Measurements from ENCODE around the gene MYO16.
A peak's percentile ranks its signal among the peaks of the same experiment; 100 is the strongest.
"Not testable (repeated sequence)": the region's sequence is repeated elsewhere in the genome, so short reads cannot be mapped to it uniquely, and the experiment has no call there.

Gene MYO16

DNA sequence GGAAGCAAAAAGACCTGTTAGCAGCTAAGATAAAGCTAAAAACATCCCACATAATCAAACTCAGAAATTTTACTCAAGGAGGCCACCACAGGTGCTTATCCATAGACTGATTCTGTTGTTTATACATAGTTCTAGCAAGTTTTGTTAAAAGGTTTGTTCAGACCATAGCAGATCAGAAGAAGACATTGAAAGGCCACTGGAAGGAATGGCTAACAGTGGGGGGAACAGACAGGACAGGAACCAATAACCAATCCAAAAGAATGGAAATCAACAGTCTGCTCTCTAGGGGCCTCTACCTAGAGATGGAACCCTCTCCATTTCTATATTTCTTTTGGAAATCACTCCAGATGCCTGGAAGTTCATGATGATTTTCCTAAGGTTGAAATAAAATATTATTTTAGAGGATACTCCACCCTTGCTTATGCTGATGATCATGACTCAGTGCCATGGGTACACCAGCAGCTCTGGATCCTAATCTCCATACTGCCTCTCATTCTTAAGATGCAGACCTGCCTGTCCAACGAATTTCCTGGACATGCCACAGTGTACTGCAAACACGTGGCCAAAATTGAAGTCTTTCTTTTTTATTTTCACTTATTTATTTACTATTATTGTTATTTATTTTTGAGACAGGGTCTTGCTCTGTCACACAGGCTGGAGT is 260.0 kb downstream of the MYO16 start:
- Mint-ChIP-seq H3K27me3 (no peaks in the 10 kb centered on the region), H3K4me1 (no peaks in the 10 kb centered on the region), H3K9me3 (no peaks in the 10 kb centered on the region), H3K27ac (no peak overlapping the region), H3K4me3 (no peak overlapping the region), H3K36me3 (ENCODE audit: low read depth) (no peaks in the 10 kb centered on the region)
- no peak for ATAC-seq
- DNase-seq = no peak

DNA sequence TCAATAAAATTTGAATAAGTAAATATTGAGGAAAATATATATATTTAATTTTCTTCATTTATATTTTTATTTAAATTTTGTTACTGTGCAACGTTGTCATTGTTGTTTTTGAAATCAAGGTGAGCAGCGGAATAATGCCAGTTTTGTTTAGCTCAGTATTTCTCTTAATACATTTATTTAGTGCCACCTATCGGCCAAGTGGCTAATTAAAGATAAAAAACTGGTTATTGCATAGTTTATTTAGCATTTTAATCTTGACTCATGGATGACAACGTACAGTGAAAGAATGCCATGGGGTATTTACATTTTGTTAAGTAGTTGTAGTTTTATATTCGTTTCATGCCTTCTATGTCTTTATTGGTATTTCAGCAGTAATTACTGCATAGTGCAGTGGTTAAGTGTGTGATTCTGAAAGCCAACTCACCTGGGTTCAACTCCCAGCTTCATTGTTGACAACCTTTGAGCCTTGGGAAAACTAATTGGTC is 265.9 kb downstream of the MYO16 start:
- no peak overlapping the region for H3K4me3 Mint-ChIP-seq
- ATAC-seq (no peak), DNase-seq (no peak)
- H3K27ac Mint-ChIP-seq = no peak overlapping the region
- peaks cover 5% of the 10 kb centered on the region for H3K4me1 Mint-ChIP-seq
- no peaks in the 10 kb centered on the region for H3K9me3 Mint-ChIP-seq
- peaks cover 11% of the 10 kb centered on the region for H3K27me3 Mint-ChIP-seq
- H3K36me3 Mint-ChIP-seq (ENCODE audit: low read depth) = no peaks in the 10 kb centered on the region

DNA sequence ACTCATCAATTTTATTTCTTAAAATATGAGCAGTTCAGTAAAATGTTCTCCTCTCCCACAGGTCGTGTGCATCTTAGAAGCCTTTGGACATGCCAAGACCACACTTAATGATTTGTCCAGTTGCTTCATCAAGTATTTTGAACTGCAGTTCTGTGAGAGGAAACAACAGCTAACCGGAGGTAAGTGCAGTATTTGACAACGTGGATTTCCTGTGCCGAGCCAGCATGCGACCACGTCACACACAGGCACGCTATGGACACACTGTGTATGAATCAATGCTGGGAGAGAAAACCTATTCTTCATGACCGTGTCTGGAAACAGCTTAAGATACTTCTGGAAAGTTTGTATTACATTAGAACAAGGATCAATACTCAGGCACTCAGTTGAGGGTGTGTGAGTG is 268.5 kb downstream of the MYO16 start:
- Mint-ChIP-seq H3K27me3 (peaks cover 16% of the 10 kb centered on the region), H3K9me3 (no peaks in the 10 kb centered on the region), H3K4me1 (peaks cover 5% of the 10 kb centered on the region), H3K36me3 (ENCODE audit: low read depth) (no peaks in the 10 kb centered on the region), H3K27ac (no peak overlapping the region), H3K4me3 (peak overlapping the region; percentile 0)
- DNase-seq (no peak), ATAC-seq (peak; percentile 66)

DNA sequence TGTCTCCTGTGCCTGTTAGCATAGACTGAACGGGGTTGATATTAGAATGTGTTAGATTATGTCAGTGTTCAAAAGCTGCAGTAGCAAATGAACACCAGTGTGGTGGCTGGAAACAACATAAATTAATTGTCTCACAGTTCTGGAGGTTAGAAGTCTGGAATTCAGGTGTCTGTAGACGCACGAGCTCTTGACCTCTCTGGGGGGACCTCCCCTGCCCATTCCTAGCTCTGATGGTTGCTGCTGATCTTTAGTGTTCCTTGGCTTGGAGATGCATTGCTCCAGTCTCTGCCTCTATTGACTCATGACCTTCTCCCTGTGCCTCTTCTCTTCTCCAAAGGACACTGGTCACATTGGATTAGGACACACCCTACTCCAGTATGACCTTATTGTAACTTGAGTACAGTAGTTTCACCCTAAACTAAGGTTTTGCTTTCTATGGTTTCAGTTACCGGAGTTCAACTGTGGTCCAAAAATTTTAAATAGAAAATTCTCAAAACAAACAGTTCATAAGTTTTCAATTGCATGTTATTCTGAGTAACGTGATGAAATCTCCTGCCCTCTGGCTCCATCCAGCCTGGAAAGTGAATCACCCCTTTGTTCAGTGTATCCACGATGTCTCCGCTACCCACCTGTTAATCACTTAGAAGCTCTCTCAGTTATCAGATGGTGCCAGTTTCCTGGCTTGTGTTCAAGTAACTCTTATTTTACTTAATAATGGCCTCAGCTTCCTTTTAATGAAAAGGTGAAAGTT is 273.2 kb downstream of the MYO16 start:
- DNase-seq (no peak), ATAC-seq (no peak)
- H3K4me3 Mint-ChIP-seq = no peak overlapping the region
- peaks cover 15% of the 10 kb centered on the region for H3K27me3 Mint-ChIP-seq
- peaks cover 2% of the 10 kb centered on the region for H3K4me1 Mint-ChIP-seq
- no peaks in the 10 kb centered on the region for H3K36me3 Mint-ChIP-seq (ENCODE audit: low read depth)
- H3K9me3 Mint-ChIP-seq = no peaks in the 10 kb centered on the region
- H3K27ac Mint-ChIP-seq = no peak overlapping the region

DNA sequence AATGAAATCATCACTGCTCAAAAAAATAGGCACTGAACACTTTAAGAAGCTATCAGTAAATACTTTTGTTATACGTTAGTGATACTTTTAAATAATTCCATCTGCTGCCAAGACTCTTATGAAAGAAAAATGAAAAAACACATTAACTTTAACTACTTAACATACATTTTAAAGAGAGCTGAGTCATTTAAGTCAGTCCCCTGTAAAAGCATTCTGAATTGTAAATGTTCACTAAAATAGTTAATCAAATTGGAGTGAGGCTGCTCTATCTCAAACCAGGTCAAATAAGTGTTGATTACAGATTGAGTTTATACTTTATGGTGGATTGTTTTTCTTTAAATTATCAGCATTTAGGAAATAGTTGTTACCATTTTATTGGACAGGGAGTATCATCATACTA is 274.2 kb downstream of the MYO16 start:
- Mint-ChIP-seq H3K27me3 (peaks cover 13% of the 10 kb centered on the region), H3K9me3 (no peaks in the 10 kb centered on the region), H3K27ac (no peak overlapping the region), H3K4me3 (no peak overlapping the region), H3K4me1 (no peaks in the 10 kb centered on the region), H3K36me3 (ENCODE audit: low read depth) (no peaks in the 10 kb centered on the region)
- no peak for DNase-seq
- ATAC-seq = no peak

DNA sequence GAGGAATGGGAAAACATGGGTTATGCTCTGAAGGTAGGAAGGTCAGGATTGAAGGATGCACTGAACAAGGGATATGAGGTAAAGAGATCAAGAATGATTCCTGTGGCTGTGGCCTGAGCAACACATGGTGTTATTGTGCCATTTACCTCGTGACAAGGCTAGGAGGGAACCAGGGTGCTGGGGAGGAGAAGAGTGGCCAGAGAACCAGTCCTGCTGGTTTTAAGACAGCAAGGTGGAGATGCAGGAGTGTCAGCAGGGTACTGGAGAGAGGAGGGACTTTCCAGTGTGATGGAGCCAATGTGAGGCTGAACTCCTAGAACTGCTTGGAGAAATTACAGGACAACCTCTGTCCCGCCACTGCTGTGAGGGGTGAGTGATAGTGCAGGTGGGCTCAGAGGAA is 282.4 kb downstream of the MYO16 start:
- H3K27me3 Mint-ChIP-seq = peaks cover 16% of the 10 kb centered on the region

DNA sequence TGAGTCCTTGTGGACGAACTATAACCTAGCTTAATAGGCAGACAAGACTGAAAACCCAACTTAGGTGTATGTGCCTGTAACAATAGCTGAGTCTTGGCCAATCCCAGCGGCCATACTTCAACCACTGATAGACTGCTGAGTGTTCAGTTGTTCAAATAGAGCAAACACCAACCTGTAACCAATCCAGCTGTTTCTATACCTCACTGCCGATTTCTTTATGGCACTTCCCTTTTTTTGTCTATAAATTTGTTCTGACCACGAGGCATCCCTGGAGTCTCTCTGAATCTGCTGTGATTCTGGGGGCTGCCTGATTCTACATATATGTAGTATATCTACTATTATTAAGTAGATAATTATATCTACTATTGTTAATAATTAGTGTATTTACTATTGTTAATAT is 284.3 kb downstream of the MYO16 start:
- ATAC-seq; H3K9me3 Mint-ChIP-seq; DNase-seq; H3K4me3 Mint-ChIP-seq; H3K27ac Mint-ChIP-seq; H3K36me3 Mint-ChIP-seq (ENCODE audit: low read depth): not testable (repeated sequence)
- H3K27me3 Mint-ChIP-seq = peaks cover 16% of the 10 kb centered on the region
- peaks cover 20% of the 10 kb centered on the region for H3K4me1 Mint-ChIP-seq

More for the DNA sequence above, 282.4 kb downstream of the MYO16 start:
- H3K27ac Mint-ChIP-seq = no peak overlapping the region
- DNase-seq (no peak), ATAC-seq (no peak)
- no peak overlapping the region for H3K4me3 Mint-ChIP-seq
- peaks cover 2% of the 10 kb centered on the region for H3K36me3 Mint-ChIP-seq (ENCODE audit: low read depth)
- H3K4me1 Mint-ChIP-seq = peaks cover 20% of the 10 kb centered on the region
- H3K9me3 Mint-ChIP-seq = no peaks in the 10 kb centered on the region

DNA sequence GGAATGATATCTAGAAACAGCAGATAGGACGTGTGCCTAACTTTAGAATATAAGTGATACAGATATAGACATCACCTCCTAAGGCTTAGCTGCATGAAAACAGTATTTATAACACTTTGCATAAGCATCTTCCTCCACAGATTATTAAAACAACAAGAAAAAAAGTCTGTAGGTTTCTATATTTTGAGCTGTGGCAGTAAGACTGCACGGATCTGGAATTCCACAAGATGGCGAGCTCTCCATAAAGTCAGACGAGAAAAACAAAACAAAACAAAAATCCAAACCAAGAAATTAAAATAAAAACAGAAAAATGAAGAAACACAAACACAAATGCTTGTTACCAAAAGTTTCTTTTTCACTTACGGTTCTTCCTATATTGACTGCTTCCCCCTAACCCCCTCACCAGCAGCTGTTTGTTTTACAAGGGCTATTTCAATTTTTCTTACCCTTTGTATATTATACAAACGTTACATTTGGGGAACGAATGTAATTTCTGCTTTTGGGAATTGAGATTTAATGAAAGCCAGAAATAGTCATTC is 285.8 kb downstream of the MYO16 start:
- Mint-ChIP-seq H3K4me3 (peak overlapping the region; percentile 65), H3K4me1 (peaks cover 20% of the 10 kb centered on the region), H3K9me3 (no peaks in the 10 kb centered on the region), H3K36me3 (ENCODE audit: low read depth) (peaks cover 2% of the 10 kb centered on the region), H3K27ac (peak overlapping the region; percentile 85), H3K27me3 (peaks cover 14% of the 10 kb centered on the region)
- ATAC-seq = no peak
- DNase-seq = no peak

DNA sequence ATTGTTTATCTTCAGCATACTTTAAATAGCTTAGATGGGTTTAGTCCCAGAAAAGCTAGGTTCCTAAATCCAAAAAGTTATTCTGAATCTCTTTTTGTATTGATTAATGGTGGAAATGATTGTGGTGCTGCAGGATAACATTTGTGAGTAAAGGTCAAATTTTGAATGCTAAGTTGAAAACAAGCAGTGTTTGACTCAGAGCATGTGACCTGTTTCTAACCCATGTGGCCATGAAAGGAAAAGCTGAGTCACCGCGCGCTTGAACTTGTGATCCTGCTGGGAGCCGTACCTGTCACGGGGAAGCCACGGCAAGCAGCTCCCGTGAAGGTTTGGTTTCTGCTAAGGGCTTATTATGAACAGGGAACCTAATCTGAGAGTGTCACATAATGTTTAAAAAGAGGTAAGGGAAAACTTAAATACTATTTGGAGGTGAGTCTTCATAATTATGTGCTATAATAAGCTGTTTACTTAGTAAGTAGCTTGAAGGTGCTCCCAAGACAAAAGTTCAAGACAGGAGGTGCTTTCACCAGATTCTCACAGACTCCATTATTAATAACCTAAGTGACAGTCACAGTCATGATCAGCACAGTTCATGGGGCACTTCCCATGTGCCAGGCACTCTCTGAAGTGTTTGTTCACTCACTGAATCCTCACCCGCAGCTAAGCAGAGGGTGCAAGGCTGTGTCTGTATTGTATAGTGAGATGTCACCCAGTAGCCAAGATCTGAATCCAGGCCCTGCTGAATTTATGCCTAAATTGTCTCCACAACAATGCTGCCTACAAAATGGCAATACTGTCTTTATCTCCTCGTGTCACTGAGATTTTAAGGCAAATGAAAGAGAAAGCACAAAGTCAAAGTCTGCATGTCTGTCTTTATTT is 286.5 kb downstream of the MYO16 start:
- peak; percentile 97 for ATAC-seq
- Mint-ChIP-seq H3K4me3 (peak overlapping the region; percentile 65), H3K36me3 (ENCODE audit: low read depth) (peaks cover 2% of the 10 kb centered on the region)

DNA sequence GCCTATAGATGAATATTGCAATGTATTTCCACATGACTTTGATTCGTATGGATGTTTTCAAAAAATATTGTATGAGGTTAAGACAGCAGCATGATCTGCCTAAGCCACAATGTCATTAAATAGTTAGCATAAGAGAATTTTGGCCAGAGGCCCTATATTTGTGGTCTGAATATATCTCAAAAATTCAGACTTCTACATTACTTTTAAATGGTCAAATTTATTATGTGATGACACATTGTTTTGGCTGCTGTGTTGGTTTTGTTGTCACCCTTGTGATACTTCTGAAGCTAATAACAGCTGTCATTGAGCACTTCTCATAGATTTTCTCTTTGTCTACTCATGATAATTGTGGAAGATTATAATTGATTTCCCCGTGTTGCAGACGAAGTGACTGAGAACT is 288.2 kb downstream of the MYO16 start:
- Mint-ChIP-seq H3K27ac (no peak overlapping the region), H3K4me1 (peaks cover 20% of the 10 kb centered on the region), H3K4me3 (no peak overlapping the region), H3K9me3 (no peaks in the 10 kb centered on the region), H3K27me3 (peaks cover 3% of the 10 kb centered on the region), H3K36me3 (ENCODE audit: low read depth) (peaks cover 2% of the 10 kb centered on the region)
- no peak for DNase-seq
- ATAC-seq = no peak

More for the DNA sequence above, 286.5 kb downstream of the MYO16 start:
- H3K4me1 Mint-ChIP-seq = peaks cover 20% of the 10 kb centered on the region
- H3K27ac Mint-ChIP-seq = peak overlapping the region; percentile 85
- H3K9me3 Mint-ChIP-seq = no peaks in the 10 kb centered on the region
- peak; percentile 81 for DNase-seq
- H3K27me3 Mint-ChIP-seq = peaks cover 10% of the 10 kb centered on the region

DNA sequence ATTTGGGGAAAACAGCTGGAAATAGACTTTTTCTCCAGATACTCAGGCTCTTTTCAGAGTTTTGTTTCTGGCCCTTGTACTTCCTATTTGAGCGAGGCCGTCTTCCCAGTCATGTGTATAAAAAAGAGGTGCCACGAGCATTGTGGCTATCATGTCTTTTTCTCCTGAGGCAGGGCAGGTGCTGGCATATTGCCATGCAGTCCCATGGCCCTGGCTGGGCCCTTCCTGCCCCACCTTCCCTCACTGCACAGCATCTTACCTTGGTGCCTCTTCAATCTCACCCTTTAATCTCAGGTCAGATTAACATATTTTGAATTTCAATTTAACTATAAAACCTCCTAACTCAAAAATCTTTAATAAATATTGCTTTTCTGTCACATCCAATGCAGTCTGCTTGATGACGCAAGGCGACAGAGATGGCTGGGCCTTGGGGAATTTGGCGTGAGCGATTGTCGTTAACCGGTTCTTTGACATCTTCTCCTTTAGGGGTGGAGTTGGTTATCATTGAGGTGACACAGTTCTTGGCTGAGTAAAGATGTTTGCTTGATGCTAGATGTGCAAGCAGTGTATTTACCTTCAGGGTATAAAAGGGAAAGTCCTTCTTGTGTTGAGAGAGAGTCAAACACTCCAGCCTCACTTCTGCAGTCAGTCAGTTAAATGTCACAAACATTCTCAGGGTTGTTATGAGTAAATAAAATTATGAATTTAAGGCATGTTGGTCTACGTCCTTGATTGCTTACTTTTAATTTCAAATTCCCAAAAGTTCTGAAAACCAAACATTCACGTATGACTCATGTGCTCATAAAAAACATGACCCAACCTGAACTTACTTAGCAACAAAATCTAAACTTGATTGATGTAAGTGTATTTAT is 289.9 kb downstream of the MYO16 start:
- Mint-ChIP-seq H3K36me3 (ENCODE audit: low read depth) (peaks cover 2% of the 10 kb centered on the region), H3K27me3 (no peaks in the 10 kb centered on the region), H3K4me1 (peaks cover 19% of the 10 kb centered on the region), H3K27ac (no peak overlapping the region), H3K4me3 (no peak overlapping the region), H3K9me3 (no peaks in the 10 kb centered on the region)
- DNase-seq (no peak), ATAC-seq (no peak)

DNA sequence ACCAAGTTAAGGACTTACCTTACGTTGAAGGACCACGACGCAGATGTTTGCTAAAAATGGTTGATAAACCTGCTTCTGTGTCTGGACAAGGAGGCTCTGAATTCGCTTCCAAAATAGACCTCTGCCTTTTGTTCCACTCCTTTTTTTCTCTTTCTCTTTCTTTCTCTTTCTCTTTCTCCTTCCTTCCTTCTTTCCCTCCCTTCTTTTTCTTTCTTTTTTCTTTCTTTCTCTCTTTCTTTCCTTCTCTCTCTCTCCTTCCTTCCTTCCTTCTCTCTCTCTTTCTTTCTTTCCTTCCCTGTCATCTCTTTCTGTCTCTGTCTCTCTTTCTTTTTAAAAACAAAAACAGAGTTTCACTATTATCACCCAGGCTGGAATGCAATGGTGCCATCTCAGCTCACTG is 290.7 kb downstream of the MYO16 start:
- no peak overlapping the region for H3K27ac Mint-ChIP-seq
- no peak overlapping the region for H3K4me3 Mint-ChIP-seq

DNA sequence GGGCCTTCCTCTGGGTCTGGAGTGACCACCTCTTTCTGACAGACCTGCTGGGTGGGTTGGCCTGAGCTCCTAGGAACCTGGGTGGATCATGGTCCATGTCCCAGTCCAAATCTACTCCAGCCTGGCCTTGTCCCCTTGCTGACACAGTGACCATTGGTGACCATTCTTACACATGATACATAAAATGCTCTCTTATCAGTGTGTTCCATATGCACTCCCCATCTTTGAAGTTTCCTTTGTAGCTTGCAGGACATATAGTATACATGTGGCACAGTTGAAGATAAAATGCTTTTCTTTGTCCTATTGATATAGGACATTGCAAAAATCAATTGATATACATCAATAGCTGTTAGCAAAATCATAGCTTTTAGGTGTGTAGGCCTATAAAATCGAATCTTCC is 291.8 kb downstream of the MYO16 start:
- Mint-ChIP-seq H3K4me3 (no peak overlapping the region), H3K9me3 (no peaks in the 10 kb centered on the region), H3K4me1 (peaks cover 3% of the 10 kb centered on the region), H3K27me3 (no peaks in the 10 kb centered on the region), H3K36me3 (ENCODE audit: low read depth) (no peaks in the 10 kb centered on the region), H3K27ac (no peak overlapping the region)
- DNase-seq = no peak
- no peak for ATAC-seq

More for the DNA sequence above, 290.7 kb downstream of the MYO16 start:
- DNase-seq (no peak), ATAC-seq (no peak)
- peaks cover 2% of the 10 kb centered on the region for H3K36me3 Mint-ChIP-seq (ENCODE audit: low read depth)
- H3K9me3 Mint-ChIP-seq = no peaks in the 10 kb centered on the region
- H3K4me1 Mint-ChIP-seq = peaks cover 14% of the 10 kb centered on the region
- no peaks in the 10 kb centered on the region for H3K27me3 Mint-ChIP-seq

All from activated naive CD8-positive, alpha-beta T cell treated with anti-CD3 and anti-CD28 coated beads, Interleukin-2, amount 50 U/mL, for 24 hours (primary cell).